Panc1 (cell line): ENCODE measurements around the gene YY1. TPM values are rescaled to one million over a fixed set of nuclear protein-coding genes. Genes with fewer than 3 reads are reported as not detected.

ENCODE experiments used
- ATAC-seq: fragments of 200-7000 bp; cut with Tn5 transposase; 2 replicates; pipeline ENCODE4 v1.9.1; 2020; ENCODE audit warnings: mild to moderate bottlenecking, moderate library complexity
- BruUV-seq: library from RNA; stranded (reverse); fragments of 400-500 nt; replicated peaks from 2 replicates; lab custom pipeline; 2021; lab: Mats Ljungman, UMichigan
- CTCF ChIA-PET: fragments of 300-600 bp; sonication (Branson Sonifier 250); formaldehyde crosslinking; loops from one replicate; lab custom pipeline; 2022; ENCODE audit warnings: antibody characterized with exemption; lab: Charles Lee
- POLR2A ChIA-PET: fragments of 300-600 bp; sonication (Branson Sonifier 250); formaldehyde crosslinking; loops from one replicate; lab custom pipeline; 2022; ENCODE audit warnings: antibody characterized with exemption; lab: Charles Lee
- DNase-seq: peaks from one replicate; pipeline ENCODE4 v3.0.0-alpha.2; 2010; ENCODE audit warnings: low read depth, low spot score
- H3K27ac ChIP-seq: 2 replicates; pipeline ENCODE4 v1.5.1; 2011; ENCODE audit warnings: mild to moderate bottlenecking, low read length, inconsistent platforms
- H3K27me3 ChIP-seq: fragments of 200-500 bp; sonication (Bioruptor generic); 2 replicates; pipeline ENCODE4 v1.6.0; 2014; ENCODE audit warnings: low read length, inconsistent platforms; ENCODE audit not compliant: control insufficient read depth, insufficient read depth
- H3K36me3 ChIP-seq: fragments of 200-500 bp; sonication (Bioruptor generic); 2 replicates; pipeline ENCODE4 v1.5.1; 2014; ENCODE audit warnings: inconsistent platforms, mild to moderate bottlenecking, low read length, moderate library complexity; ENCODE audit not compliant: control insufficient read depth, insufficient read depth
- H3K4me1 ChIP-seq: 2 replicates; pipeline ENCODE4 v1.5.1; 2011; ENCODE audit warnings: inconsistent platforms, mild to moderate bottlenecking, low read length, moderate library complexity; ENCODE audit not compliant: control insufficient read depth, insufficient read depth
- H3K4me3 ChIP-seq, 2 experiments: 2 replicates each; pipeline ENCODE4 v1.5.1; 2011 to 2012; ENCODE audit warnings: low read depth in 2 of 2, low read length in 2 of 2, mild to moderate bottlenecking in 2 of 2, inconsistent platforms in 1 of 2, moderate library complexity in 1 of 2
- H3K9me3 ChIP-seq: fragments of 200-500 bp; sonication (Bioruptor generic); 2 replicates; pipeline ENCODE4 v1.5.1; 2014; ENCODE audit warnings: low read depth, mild to moderate bottlenecking, inconsistent platforms, low read length, moderate library complexity; ENCODE audit not compliant: control insufficient read depth, insufficient read depth
- POLR2AphosphoS5 ChIP-seq: IDR thresholded peaks from 2 replicates; pipeline ENCODE4 v1.6.1; 2012; ENCODE audit warnings: mild to moderate bottlenecking, low read depth, low read length, moderate library complexity
- SIN3A ChIP-seq: IDR thresholded peaks from 2 replicates; pipeline ENCODE4 v1.6.1; 2012; ENCODE audit warnings: low read depth, mild to moderate bottlenecking, low read length, moderate library complexity, borderline replicate concordance; ENCODE audit not compliant: insufficient read depth
- TCF7L2 ChIP-seq: IDR thresholded peaks from 2 replicates; pipeline ENCODE4 v1.6.1; 2011; ENCODE audit warnings: mild to moderate bottlenecking, low read depth, low read length, inconsistent platforms
- in situ Hi-C: cut with HindIII; loops from 2 replicates; pipeline ENCODE4 v1.10.0; 2016; ENCODE audit warnings: low sequenced_read_pairs, low pct_unique_long_range_greater_than_20kb
- intact Hi-C: fragments of 100-400 bp; cut with micrococcal nuclease; formaldehyde crosslinking; loops from one replicate; pipeline ENCODE4 v1.10.0; 2022; ENCODE audit not compliant: unreplicated experiment
- total RNA-seq: library from RNA; stranded (reverse); gene quantifications from one replicate; pipeline ENCODE4 v1.2.1, GENCODE V29; 2021; ENCODE audit not compliant: unreplicated experiment
- TF ChIP-seq, protein P1 (sequence below), 2 experiments: IDR thresholded peaks; 2 replicates each; pipeline ENCODE4 v1.6.1; 2011 to 2012; ENCODE audit warnings: low read depth in 2 of 2, control low read depth in 1 of 2, low read length in 1 of 2, mild to moderate bottlenecking in 1 of 2, moderate library complexity in 1 of 2; ENCODE audit not compliant: insufficient read depth in 1 of 2
- TF ChIP-seq, protein P2 (sequence below): fragments of 450-650 bp; IDR thresholded peaks from 2 replicates; pipeline ENCODE4 v1.5.1; 2017; ENCODE audit warnings: mild to moderate bottlenecking

The YY1 gene
- total RNA-seq, 1 experiment from 2014 or later: 71.3 TPM

DNA sequence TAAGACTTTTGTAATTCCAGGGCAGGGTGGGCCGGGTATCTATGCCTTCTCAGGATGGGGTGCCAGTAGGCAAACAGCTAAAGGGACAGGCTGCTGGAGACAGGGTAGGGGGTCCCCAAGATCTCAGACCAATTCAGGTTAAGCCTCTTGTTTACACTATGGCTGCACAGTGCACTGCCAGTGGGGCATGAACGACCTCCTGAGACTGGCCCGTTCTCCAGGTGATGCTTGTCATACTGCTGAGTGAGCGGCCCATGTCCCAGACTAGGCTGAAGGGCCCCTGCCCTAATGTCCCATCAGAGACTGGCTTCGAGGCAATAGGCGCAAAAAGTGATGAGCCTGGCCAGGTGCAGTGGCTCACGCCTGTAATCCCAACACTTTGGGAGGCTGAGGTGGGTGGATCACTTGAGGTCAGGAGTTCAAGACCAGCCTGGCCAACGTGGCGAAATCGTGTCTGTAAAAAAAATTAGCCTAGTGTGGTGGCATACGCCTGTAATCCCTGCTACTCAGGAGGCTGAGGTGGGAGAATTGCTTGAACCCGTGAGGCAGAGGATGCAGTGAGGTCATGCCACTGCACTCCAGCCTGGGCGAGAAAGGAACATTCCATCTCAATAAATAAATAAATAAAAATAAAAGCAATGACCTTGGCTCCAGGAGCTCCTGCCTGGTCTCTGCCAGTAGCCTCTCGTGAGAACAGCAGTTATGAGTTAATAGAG lies 54.7 kb downstream of the YY1 start:
- Histone ChIP-seq H3K9me3 (no peaks in the 10 kb centered on the region), H3K27me3 (no peaks in the 10 kb centered on the region), H3K27ac (no peak overlapping the region), H3K4me3 (no peak overlapping the region), H3K36me3 (no peaks in the 10 kb centered on the region), H3K4me1 (peaks cover 5% of the 10 kb centered on the region)
- no peak for ATAC-seq
- no TSS peak for BruUV-seq
- DNase-seq: no peak
- ChIA-PET POLR2A (no interaction called here), CTCF (no interaction called here)
- TF ChIP-seq, protein P1, sequence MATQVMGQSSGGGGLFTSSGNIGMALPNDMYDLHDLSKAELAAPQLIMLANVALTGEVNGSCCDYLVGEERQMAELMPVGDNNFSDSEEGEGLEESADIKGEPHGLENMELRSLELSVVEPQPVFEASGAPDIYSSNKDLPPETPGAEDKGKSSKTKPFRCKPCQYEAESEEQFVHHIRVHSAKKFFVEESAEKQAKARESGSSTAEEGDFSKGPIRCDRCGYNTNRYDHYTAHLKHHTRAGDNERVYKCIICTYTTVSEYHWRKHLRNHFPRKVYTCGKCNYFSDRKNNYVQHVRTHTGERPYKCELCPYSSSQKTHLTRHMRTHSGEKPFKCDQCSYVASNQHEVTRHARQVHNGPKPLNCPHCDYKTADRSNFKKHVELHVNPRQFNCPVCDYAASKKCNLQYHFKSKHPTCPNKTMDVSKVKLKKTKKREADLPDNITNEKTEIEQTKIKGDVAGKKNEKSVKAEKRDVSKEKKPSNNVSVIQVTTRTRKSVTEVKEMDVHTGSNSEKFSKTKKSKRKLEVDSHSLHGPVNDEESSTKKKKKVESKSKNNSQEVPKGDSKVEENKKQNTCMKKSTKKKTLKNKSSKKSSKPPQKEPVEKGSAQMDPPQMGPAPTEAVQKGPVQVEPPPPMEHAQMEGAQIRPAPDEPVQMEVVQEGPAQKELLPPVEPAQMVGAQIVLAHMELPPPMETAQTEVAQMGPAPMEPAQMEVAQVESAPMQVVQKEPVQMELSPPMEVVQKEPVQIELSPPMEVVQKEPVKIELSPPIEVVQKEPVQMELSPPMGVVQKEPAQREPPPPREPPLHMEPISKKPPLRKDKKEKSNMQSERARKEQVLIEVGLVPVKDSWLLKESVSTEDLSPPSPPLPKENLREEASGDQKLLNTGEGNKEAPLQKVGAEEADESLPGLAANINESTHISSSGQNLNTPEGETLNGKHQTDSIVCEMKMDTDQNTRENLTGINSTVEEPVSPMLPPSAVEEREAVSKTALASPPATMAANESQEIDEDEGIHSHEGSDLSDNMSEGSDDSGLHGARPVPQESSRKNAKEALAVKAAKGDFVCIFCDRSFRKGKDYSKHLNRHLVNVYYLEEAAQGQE (IDR thresholded peaks at IDR 0.05; ENCODE audit: insufficient read depth in 1 of 2, low read depth in 2 of 2, low read length in 1 of 2): no peak
- no peak for TF ChIP-seq TCF7L2
- no peak for TF ChIP-seq POLR2AphosphoS5
- no peak for TF ChIP-seq SIN3A
- TF ChIP-seq, protein P2, sequence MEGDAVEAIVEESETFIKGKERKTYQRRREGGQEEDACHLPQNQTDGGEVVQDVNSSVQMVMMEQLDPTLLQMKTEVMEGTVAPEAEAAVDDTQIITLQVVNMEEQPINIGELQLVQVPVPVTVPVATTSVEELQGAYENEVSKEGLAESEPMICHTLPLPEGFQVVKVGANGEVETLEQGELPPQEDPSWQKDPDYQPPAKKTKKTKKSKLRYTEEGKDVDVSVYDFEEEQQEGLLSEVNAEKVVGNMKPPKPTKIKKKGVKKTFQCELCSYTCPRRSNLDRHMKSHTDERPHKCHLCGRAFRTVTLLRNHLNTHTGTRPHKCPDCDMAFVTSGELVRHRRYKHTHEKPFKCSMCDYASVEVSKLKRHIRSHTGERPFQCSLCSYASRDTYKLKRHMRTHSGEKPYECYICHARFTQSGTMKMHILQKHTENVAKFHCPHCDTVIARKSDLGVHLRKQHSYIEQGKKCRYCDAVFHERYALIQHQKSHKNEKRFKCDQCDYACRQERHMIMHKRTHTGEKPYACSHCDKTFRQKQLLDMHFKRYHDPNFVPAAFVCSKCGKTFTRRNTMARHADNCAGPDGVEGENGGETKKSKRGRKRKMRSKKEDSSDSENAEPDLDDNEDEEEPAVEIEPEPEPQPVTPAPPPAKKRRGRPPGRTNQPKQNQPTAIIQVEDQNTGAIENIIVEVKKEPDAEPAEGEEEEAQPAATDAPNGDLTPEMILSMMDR: no peak
- in situ Hi-C loops (no loop called here), intact Hi-C loops (no loop called here)

DNA sequence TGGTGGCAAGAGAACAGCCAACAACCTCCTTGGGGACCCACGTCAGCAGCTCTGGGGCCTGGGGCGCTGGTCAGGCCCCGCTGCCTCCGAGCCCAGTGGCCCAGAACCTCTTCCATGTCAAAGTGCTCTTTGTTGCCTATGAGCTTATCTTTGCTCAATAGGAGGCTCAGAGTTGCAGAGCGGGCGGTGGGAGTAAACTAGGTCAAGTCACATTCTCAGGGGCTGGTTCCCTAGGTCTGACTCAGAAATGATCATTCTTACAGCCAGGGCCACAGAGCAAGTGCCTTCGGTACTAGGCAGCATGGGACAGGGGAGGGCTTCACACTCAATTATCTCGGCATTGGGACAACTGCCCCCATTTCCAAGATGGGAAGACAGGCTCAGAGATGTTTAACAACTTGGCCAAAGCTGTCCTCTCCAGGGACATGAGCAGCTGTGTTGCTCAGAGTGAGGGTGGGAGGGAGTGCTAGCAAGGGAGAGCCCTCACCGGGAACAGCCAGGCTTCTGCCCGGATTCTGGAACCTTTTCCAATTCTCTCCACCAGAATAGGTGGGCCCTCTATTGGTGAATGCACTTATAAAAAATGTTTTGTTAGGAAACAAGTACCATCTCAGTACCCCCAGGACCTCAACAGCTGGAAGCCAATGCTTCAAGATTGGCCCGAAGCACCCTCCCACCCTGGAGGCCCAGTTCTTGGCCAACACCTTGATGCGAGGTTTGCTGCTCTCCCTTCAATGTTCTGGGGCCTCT lies 55.4 kb downstream of the YY1 start:
- CTCF ChIA-PET: no interaction called here
- H3K4me1 ChIP-seq: peaks cover 5% of the 10 kb centered on the region
- intact Hi-C loops: no loop called here
- no peaks in the 10 kb centered on the region for H3K9me3 ChIP-seq
- H3K27ac ChIP-seq: no peak overlapping the region
- H3K4me3 ChIP-seq: no peak overlapping the region
- no peaks in the 10 kb centered on the region for H3K27me3 ChIP-seq
- no peaks in the 10 kb centered on the region for H3K36me3 ChIP-seq
- no peak for TF ChIP-seq SIN3A
- TF ChIP-seq, protein P1 (IDR thresholded peaks at IDR 0.05; ENCODE audit: insufficient read depth in 1 of 2, low read depth in 2 of 2, low read length in 1 of 2): no peak
- DNase-seq (no peak), ATAC-seq (no peak)
- in situ Hi-C loops: no loop called here
- BruUV-seq: no TSS peak
- POLR2A ChIA-PET: no interaction called here
